Body of pancreas (tissue), 4 donors: Measurements from ENCODE around the gene MAN2A1. TPM values are rescaled to one million over a fixed set of nuclear protein-coding genes. Genes with fewer than 3 reads are reported as not detected.

Source experiments
- ATAC-seq: fragments of 150-250 bp; one replicate; pipeline ENCODE4 v1.9.1; 2016
- DNase-seq, 4 donors: peaks; one replicate each; pipeline ENCODE4 v3.0.0-alpha.2; 2019
- H3K27ac ChIP-seq, 4 donors: fragments of 200-600 bp; sonication (generic); 1 replicate in 3 of 4; 2 replicates in 1 of 4; pipeline versions ENCODE4 v1.5.1 to v1.6.1; 2016 to 2019; ENCODE audit warnings: mild to moderate bottlenecking in 1 of 4, mixed read lengths in 1 of 4, moderate library complexity in 1 of 4
- H3K27me3 ChIP-seq, 2 donors: fragments of 200-600 bp; sonication (generic); one replicate each; pipeline ENCODE4 v1.6.0; 2016; ENCODE audit warnings: mild to moderate bottlenecking in 1 of 2
- H3K36me3 ChIP-seq, 2 donors: fragments of 200-600 bp; sonication (generic); replicated peaks in 1 of 2; 2 replicates each; pipeline ENCODE4 v1.5.1; 2016; ENCODE audit warnings: low read depth in 2 of 2; ENCODE audit not compliant: insufficient read depth in 1 of 2
- H3K4me1 ChIP-seq: fragments of 200-600 bp; sonication (generic); one replicate; pipeline ENCODE4 v1.6.0; 2016
- H3K4me3 ChIP-seq, 2 donors: fragments of 200-600 bp; sonication (generic); 1 replicate in 1 of 2; 2 replicates in 1 of 2; pipeline ENCODE4 v1.5.1; 2016 to 2019
- H3K9me3 ChIP-seq, 3 donors: fragments of 200-600 bp; sonication (generic); 1 replicate in 2 of 3; 2 replicates in 1 of 3; pipeline ENCODE4 v1.5.1; 2016
- CTCF ChIP-seq, 7 experiments: fragments of 450-650 bp in 4 of 7; fragments of 200-600 bp in 3 of 7; sonication (generic) in 3 of 7; IDR thresholded peaks; one replicate each; pipeline ENCODE4 v1.5.1; 2016 to 2019; ENCODE audit warnings: antibody characterized with exemption in 7 of 7
- POLR2A ChIP-seq, 3 donors: fragments of 450-650 bp; IDR thresholded peaks; one replicate each; pipeline ENCODE4 v1.6.1; 2016; ENCODE audit warnings: antibody characterized with exemption in 3 of 3, mild to moderate bottlenecking in 2 of 3
- WGBS, 2 donors: methylation state at CpG; one replicate each; pipeline ENCODE4 v1.1.5; 2017; 5-methylcytosine and 5-hydroxymethylcytosine counted together
- intact Hi-C: fragments of 100-400 bp; cut with DNase I; formaldehyde crosslinking; loops from one replicate; pipeline ENCODE4 v1.15.1; 2023
- total RNA-seq, 2 donors: library from RNA; depleted of rRNA; stranded (reverse); fragments of >200 nt; gene quantifications; one replicate each; pipeline ENCODE4 v1.1.0, GENCODE V29; 2016

The MAN2A1 gene
- total RNA-seq, 2 donors from 2014 or later: 43.8 to 61.7 TPM

DNA sequence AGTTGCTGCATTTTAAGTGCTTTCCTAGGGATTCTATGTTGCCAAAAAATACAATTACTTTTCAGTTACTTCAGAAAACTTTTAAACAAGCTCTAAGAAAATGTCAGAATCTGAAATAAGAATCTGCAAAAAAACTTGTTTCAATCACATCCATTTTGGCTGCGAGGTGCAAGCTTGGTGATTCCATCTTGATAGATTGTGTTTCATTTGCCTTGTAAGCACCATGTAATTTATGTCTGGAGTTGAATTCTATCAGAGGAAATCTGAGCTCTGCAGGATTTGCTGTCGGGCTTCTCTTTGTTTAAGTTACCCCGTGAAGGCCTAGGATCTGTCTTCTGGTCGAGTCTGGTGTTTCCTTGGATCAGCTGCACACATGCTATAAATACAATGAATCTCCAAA lies 40.4 kb upstream of the MAN2A1 start:
- no peak overlapping the region for H3K27ac ChIP-seq
- no peaks in the 10 kb centered on the region for H3K27me3 ChIP-seq
- intact Hi-C loops: no loop called here
- H3K9me3 ChIP-seq: no peaks in the 10 kb centered on the region
- peaks cover 37% of the 10 kb centered on the region for H3K4me1 ChIP-seq
- H3K36me3 ChIP-seq: no peaks in the 10 kb centered on the region
- no peak for ATAC-seq
- H3K4me3 ChIP-seq: no peak overlapping the region
- 56 to 64% methylated on average over 4 of the region's 4 CpGs for WGBS, 2 donors
- TF ChIP-seq POLR2A (IDR thresholded peaks at IDR 0.05): no peak
- no peak for TF ChIP-seq CTCF (IDR thresholded peaks at IDR 0.05)
- DNase-seq: no peak

- WGBS, 2 donors: 18 to 28% methylated on average over 4 of the region's 4 CpGs
- intact Hi-C loops: no loop called here
- H3K4me1 ChIP-seq: peaks cover 44% of the 10 kb centered on the region
- DNase-seq: no peak
- no peaks in the 10 kb centered on the region for H3K27me3 ChIP-seq
- no peak overlapping the region for H3K27ac ChIP-seq
- no peak for ATAC-seq
- no peak overlapping the region for H3K4me3 ChIP-seq
- TF ChIP-seq POLR2A (IDR thresholded peaks at IDR 0.05): no peak
- no peak for TF ChIP-seq CTCF (IDR thresholded peaks at IDR 0.05)
- no peaks in the 10 kb centered on the region for H3K9me3 ChIP-seq
- H3K36me3 ChIP-seq: no peaks in the 10 kb centered on the region
These were observed 39.2 kb upstream of the MAN2A1 start for GRCh38 chr5:109650493-109650892.

- 11 to 13% methylated on average over 1 of the region's 1 CpG for WGBS, 2 donors
- Histone ChIP-seq H3K27ac (peak overlapping the region; percentile 45 to 73 (median 72)), H3K27me3 (no peaks in the 10 kb centered on the region), H3K4me1 (peaks cover 52% of the 10 kb centered on the region), H3K4me3 (no peak overlapping the region), H3K36me3 (no peaks in the 10 kb centered on the region), H3K9me3 (no peaks in the 10 kb centered on the region)
- TF ChIP-seq POLR2A (IDR thresholded peaks at IDR 0.05): no peak
- peak in 1 of 4 donors; percentile 32 for DNase-seq
- peak; percentile 88 for ATAC-seq
- intact Hi-C loops: no loop called here
These were observed 37.6 kb upstream of the MAN2A1 start for GRCh38 chr5:109652096-109652495.

DNA sequence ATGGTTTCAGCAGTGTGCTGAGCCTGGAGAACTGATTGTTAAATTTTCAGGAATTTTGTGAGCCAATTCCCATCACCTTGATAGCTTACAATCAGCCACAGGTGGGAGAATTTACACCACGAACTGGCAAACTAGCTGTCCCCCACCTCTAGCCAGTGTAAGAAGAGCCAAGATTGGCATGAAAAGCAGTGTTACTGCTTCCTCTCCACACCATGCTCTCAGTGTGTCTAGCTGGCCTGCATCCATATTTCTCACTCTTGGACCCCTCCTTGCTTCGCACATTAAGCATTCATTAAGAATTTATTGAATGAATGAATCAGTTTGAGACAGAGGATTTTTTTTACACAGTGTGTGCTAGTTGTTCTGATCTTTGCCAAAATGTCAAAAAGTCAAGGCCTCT lies 36.7 kb upstream of the MAN2A1 start:
- WGBS, 2 donors: 12 to 52% methylated on average over 2 of the region's 2 CpGs
- no peaks in the 10 kb centered on the region for H3K27me3 ChIP-seq
- TF ChIP-seq CTCF (IDR thresholded peaks at IDR 0.05): no peak
- no peak for TF ChIP-seq POLR2A (IDR thresholded peaks at IDR 0.05)
- no peaks in the 10 kb centered on the region for H3K9me3 ChIP-seq
- H3K4me3 ChIP-seq: no peak overlapping the region
- intact Hi-C loops: no loop called here
- peaks cover 56% of the 10 kb centered on the region for H3K4me1 ChIP-seq
- no peaks in the 10 kb centered on the region for H3K36me3 ChIP-seq
- peak; percentile 26 to 60 (median 56) for DNase-seq
- peak overlapping the region; percentile 45 to 73 (median 72) for H3K27ac ChIP-seq
- ATAC-seq: peak; percentile 60

- TF ChIP-seq CTCF (IDR thresholded peaks at IDR 0.05) (no peak), POLR2A (IDR thresholded peaks at IDR 0.05) (no peak)
- DNase-seq (no peak), ATAC-seq (no peak)
- Histone ChIP-seq H3K4me1 (peaks cover 56% of the 10 kb centered on the region), H3K4me3 (no peak overlapping the region), H3K9me3 (no peaks in the 10 kb centered on the region), H3K27me3 (no peaks in the 10 kb centered on the region), H3K27ac (peak overlapping the region; percentile 20 to 73 (median 72)), H3K36me3 (no peaks in the 10 kb centered on the region)
- intact Hi-C loops: no loop called here
- WGBS, 2 donors: 38 to 47% methylated on average over 3 of the region's 3 CpGs
These were observed 36.0 kb upstream of the MAN2A1 start for GRCh38 chr5:109653561-109654239.
